NCI-H460 (cell line): ENCODE measurements around the gene GTF3C1. TPM values are rescaled to one million over a fixed set of nuclear protein-coding genes. Genes with fewer than 3 reads are reported as not detected.
"Not testable (repeated sequence)": the region's sequence is repeated elsewhere in the genome, so short reads cannot be mapped to it uniquely, and the experiment has no call there.

Experiments
- DNase-seq: peaks from one replicate; pipeline ENCODE4 v3.0.0-alpha.2; 2016; ENCODE audit warnings: low read depth; ENCODE audit errors: extremely low read depth
- total RNA-seq: library from RNA; depleted of rRNA; stranded (reverse); fragments of >200 nt; shearing (Covaris generic); gene quantifications from 2 replicates; pipeline ENCODE4 v1.2.3, GENCODE V29; 2014

GTF3C1 gene
- total RNA-seq, 1 experiment from 2014 or later: 65.1 TPM

- no peak for DNase-seq
These were observed 84.9 kb downstream of the GTF3C1 start for GRCh38 chr16:27464626-27465482.

- DNase-seq: no peak
These were observed 85.7 kb downstream of the GTF3C1 start for GRCh38 chr16:27463741-27464591.

GRCh38 chr16:27462846-27463682 is 86.6 kb downstream of the GTF3C1 start:
- no peak for DNase-seq

GRCh38 chr16:27462200-27462845 is 87.4 kb downstream of the GTF3C1 start:
- DNase-seq: no peak

- DNase-seq: peak; percentile 8
These were observed 88.1 kb downstream of the GTF3C1 start for GRCh38 chr16:27461483-27462171.

- DNase-seq: no peak
These were observed 88.8 kb downstream of the GTF3C1 start for GRCh38 chr16:27460663-27461482.

GRCh38 chr16:27460213-27460612 is 89.5 kb downstream of the GTF3C1 start:
- no peak for DNase-seq

GRCh38 chr16:27458987-27459688 is 90.6 kb downstream of the GTF3C1 start:
- DNase-seq: no peak

GRCh38 chr16:27458258-27458657 is 91.5 kb downstream of the GTF3C1 start:
- DNase-seq: no peak

- not testable (repeated sequence) for DNase-seq
These were observed 92.2 kb downstream of the GTF3C1 start for GRCh38 chr16:27457605-27457900.

- DNase-seq: no peak
These were observed 94.0 kb downstream of the GTF3C1 start for GRCh38 chr16:27455700-27456099.

GRCh38 chr16:27453494-27453825 is 96.3 kb downstream of the GTF3C1 start:
- DNase-seq: no peak

- DNase-seq: no peak
These were observed 96.9 kb downstream of the GTF3C1 start for GRCh38 chr16:27452569-27453493.

GRCh38 chr16:27450196-27450549 is 99.5 kb downstream of the GTF3C1 start:
- no peak for DNase-seq

GRCh38 chr16:27449434-27450195 is 100.1 kb downstream of the GTF3C1 start:
- no peak for DNase-seq

GRCh38 chr16:27448532-27449433 is 100.9 kb downstream of the GTF3C1 start:
- no peak for DNase-seq
